ENCODE measurements around the gene ALDH16A1.

- TF ChIP-seq POLR2A (IDR thresholded peaks at IDR 0.05) (no peak), CTCF (IDR thresholded peaks at IDR 0.05 in 4 of 5, conservative IDR thresholded peaks at IDR 0.05 in 1 of 5) (no peak)
Observed at GRCh38 chr19:49503582-49503962, 50.5 kb downstream of the ALDH16A1 start.

Measured in gastrocnemius medialis (tissue), 4 donors.